MCF 10A (cell line): ENCODE results near the gene XIRP1. TPM values are rescaled to one million over a fixed set of nuclear protein-coding genes. Genes with fewer than 3 reads are reported as not detected.

Source experiments
- BruUV-seq: library from RNA; stranded (reverse); fragments of 400-500 nt; replicated peaks from 2 replicates; lab custom pipeline; 2021; lab: Mats Ljungman, UMichigan
- CTCF ChIA-PET: fragments of 300-600 bp; sonication (Branson Sonifier 250); formaldehyde crosslinking; extraction: SDS; loops from one replicate; lab custom pipeline; 2021; ENCODE audit warnings: antibody characterized with exemption, inconsistent platforms; lab: Yijun Ruan, JAX
- POLR2A ChIA-PET: fragments of 300-600, 350-650 bp; sonication (Branson Sonifier 250); formaldehyde crosslinking; extraction: SDS; loops from one replicate; lab custom pipeline; 2020; ENCODE audit warnings: antibody characterized with exemption, inconsistent platforms; lab: Yijun Ruan, JAX
- DNase-seq: peaks from one replicate; pipeline ENCODE4 v3.0.0-alpha.2; 2018; ENCODE audit not compliant: unreplicated experiment
- H3K27ac Mint-ChIP-seq: one replicate; pipeline ENCODE4 v1.8.0; 2022; ENCODE audit warnings: mild to moderate bottlenecking, low read depth, mixed read lengths; ENCODE audit not compliant: unreplicated experiment
- H3K27me3 Mint-ChIP-seq: one replicate; pipeline ENCODE4 v1.8.0; 2022; ENCODE audit warnings: mixed read lengths; ENCODE audit not compliant: insufficient read depth, unreplicated experiment
- H3K36me3 Mint-ChIP-seq: one replicate; pipeline ENCODE4 v1.8.0; 2022; ENCODE audit warnings: mild to moderate bottlenecking, moderate library complexity, mixed read lengths; ENCODE audit not compliant: insufficient read depth, unreplicated experiment
- H3K4me1 Mint-ChIP-seq: one replicate; pipeline ENCODE4 v1.8.0; 2022; ENCODE audit warnings: mixed read lengths; ENCODE audit not compliant: insufficient read depth, unreplicated experiment
- H3K4me3 Mint-ChIP-seq: one replicate; pipeline ENCODE4 v1.8.0; 2022; ENCODE audit warnings: mild to moderate bottlenecking, moderate library complexity, mixed read lengths; ENCODE audit not compliant: unreplicated experiment
- H3K9me3 Mint-ChIP-seq: one replicate; pipeline ENCODE4 v1.8.0; 2022; ENCODE audit warnings: mixed read lengths; ENCODE audit not compliant: unreplicated experiment
- CTCF ChIP-seq: fragments of 200-600 bp; IDR thresholded peaks from one replicate; pipeline ENCODE4 v1.8.0; 2022; ENCODE audit warnings: antibody characterized with exemption, mild to moderate bottlenecking; ENCODE audit not compliant: unreplicated experiment
- intact Hi-C: fragments of 100-400 bp; cut with micrococcal nuclease; formaldehyde crosslinking; loops from 2 replicates; pipeline ENCODE4 v1.14.1; 2022
- total RNA-seq: library from RNA; stranded (reverse); gene quantifications from 2 replicates; pipeline ENCODE4 v1.2.3, GENCODE V29; 2022

The XIRP1 gene
- total RNA-seq, 1 experiment from 2014 or later = not detected

GRCh38 chr3:39146083-39146501 lies 46.3 kb downstream of the XIRP1 start:
- ChIA-PET CTCF (interaction anchor here (0.5 to 1.7 kb wide), 8 partner anchors 16 to 145 kb away, joined by 3 to 7 read pairs (median 4); no protein-coding TSS in a partner anchor), POLR2A (interaction anchor here (0.6 to 1.9 kb wide), 4 partner anchors 21 to 49 kb away, joined by 3 to 5 read pairs (median 4); partner anchors contain the start of genes GORASP1 and TTC21A)
- no peak for DNase-seq
- Mint-ChIP-seq H3K27ac (no peak overlapping the region), H3K4me3 (no peak overlapping the region), H3K27me3 (no peaks in the 10 kb centered on the region), H3K9me3 (no peaks in the 10 kb centered on the region), H3K36me3 (peaks cover 47% of the 10 kb centered on the region), H3K4me1 (peaks cover 61% of the 10 kb centered on the region)
- intact Hi-C loops = no loop called here
- BruUV-seq = no TSS peak
- TF ChIP-seq CTCF = no peak

GRCh38 chr3:39144748-39145380 lies 47.5 kb downstream of the XIRP1 start:
- no TSS peak for BruUV-seq
- Mint-ChIP-seq H3K27me3 (no peaks in the 10 kb centered on the region), H3K27ac (no peak overlapping the region), H3K4me3 (no peak overlapping the region), H3K36me3 (peaks cover 47% of the 10 kb centered on the region), H3K9me3 (no peaks in the 10 kb centered on the region), H3K4me1 (peaks cover 57% of the 10 kb centered on the region)
- DNase-seq = no peak
- no peak for TF ChIP-seq CTCF
- CTCF ChIA-PET = interaction anchor here (0.5 to 1.7 kb wide), 6 partner anchors 17 to 216 kb away, joined by 3 to 7 read pairs (median 4); no protein-coding TSS in a partner anchor
- intact Hi-C loops = no loop called here
- POLR2A ChIA-PET = interaction anchor here (1.6 to 2.1 kb wide), 2 partner anchors 37 to 39 kb away, joined by 5 read pairs; partner anchors contain the start of genes GORASP1 and TTC21A

- POLR2A ChIA-PET = interaction anchor here (1.6 to 2.1 kb wide), 2 partner anchors 36 to 39 kb away, joined by 5 read pairs; partner anchors contain the start of genes GORASP1 and TTC21A
- intact Hi-C loops = no loop called here
- no peak for TF ChIP-seq CTCF
- BruUV-seq = no TSS peak
- H3K36me3 Mint-ChIP-seq = peaks cover 47% of the 10 kb centered on the region
- no peak overlapping the region for H3K4me3 Mint-ChIP-seq
- H3K27ac Mint-ChIP-seq = no peak overlapping the region
- H3K9me3 Mint-ChIP-seq = no peaks in the 10 kb centered on the region
- no peak for DNase-seq
- no peaks in the 10 kb centered on the region for H3K27me3 Mint-ChIP-seq
- peaks cover 50% of the 10 kb centered on the region for H3K4me1 Mint-ChIP-seq
- CTCF ChIA-PET = interaction anchor here (0.5 to 1.6 kb wide), 6 partner anchors 10 to 216 kb away, joined by 3 to 5 read pairs (median 3); no protein-coding TSS in a partner anchor
Observed at GRCh38 chr3:39144095-39144747, 48.2 kb downstream of the XIRP1 start.
